HepG2 (cell line): ENCODE measurements around the gene RARA. TPM values are rescaled to one million over a fixed set of nuclear protein-coding genes. Genes with fewer than 3 reads are reported as not detected.

Experiments used
- ARID4A ChIP-seq: sonication (generic); formaldehyde crosslinking; IDR thresholded peaks from 2 replicates; pipeline ENCODE4 v1.5.0; 2020; ENCODE audit warnings: mild to moderate bottlenecking, missing genetic modification reagents, borderline replicate concordance
- CENPX ChIP-seq: sonication (generic); formaldehyde crosslinking; IDR thresholded peaks from 2 replicates; pipeline ENCODE4 v1.9.0; 2021; ENCODE audit warnings: mild to moderate bottlenecking, missing genetic modification reagents, moderate library complexity
- GATAD1 ChIP-seq: IDR thresholded peaks from 2 replicates; pipeline ENCODE4 v1.6.1; 2016; ENCODE audit warnings: missing genetic modification reagents, missing compliant biosample characterization
- HIC2 ChIP-seq: sonication (generic); formaldehyde crosslinking; IDR thresholded peaks from 2 replicates; pipeline ENCODE4 v1.9.0; 2022; ENCODE audit warnings: low read depth, missing genetic modification reagents
- PAXIP1 ChIP-seq: sonication (generic); formaldehyde crosslinking; conservative IDR thresholded peaks from 2 replicates; pipeline ENCODE4 v1.4.0; 2020; ENCODE audit warnings: mild to moderate bottlenecking, missing genetic modification reagents, moderate library complexity
- XRCC5 ChIP-seq: fragments of 200-400 bp; formaldehyde crosslinking; optimal IDR thresholded peaks from 2 replicates; pipeline ENCODE3; 2017; ENCODE audit warnings: mild to moderate bottlenecking, low read length
- ZBTB7A ChIP-seq: sonication (generic); formaldehyde crosslinking; IDR thresholded peaks from 2 replicates; pipeline ENCODE4 v1.8.0; 2022; ENCODE audit warnings: mild to moderate bottlenecking, missing genetic modification reagents
- ZNF44 ChIP-seq: sonication (generic); formaldehyde crosslinking; IDR thresholded peaks from 2 replicates; pipeline ENCODE4 v1.5.1; 2020; ENCODE audit warnings: mild to moderate bottlenecking, missing genetic modification reagents
- ZNF710 ChIP-seq: sonication (generic); formaldehyde crosslinking; IDR thresholded peaks from 2 replicates; pipeline ENCODE4 v1.5.0; 2020; ENCODE audit warnings: mild to moderate bottlenecking, missing genetic modification reagents, borderline replicate concordance
- ZNF768 ChIP-seq: sonication (generic); formaldehyde crosslinking; IDR thresholded peaks from 2 replicates; pipeline ENCODE4 v1.4.0; 2020; ENCODE audit warnings: missing genetic modification reagents
- ZSCAN21 ChIP-seq: sonication (generic); formaldehyde crosslinking; IDR thresholded peaks from 2 replicates; pipeline ENCODE4 v1.8.0; 2022; ENCODE audit warnings: mild to moderate bottlenecking, missing genetic modification reagents, moderate library complexity, borderline replicate concordance
- ZSCAN31 ChIP-seq: sonication (generic); formaldehyde crosslinking; IDR thresholded peaks from 2 replicates; pipeline ENCODE4 v1.5.0; 2020; ENCODE audit warnings: low read depth, mild to moderate bottlenecking, missing genetic modification reagents
- ZUFSP ChIP-seq: sonication (generic); formaldehyde crosslinking; IDR thresholded peaks from 2 replicates; pipeline ENCODE4 v1.9.0; 2021; ENCODE audit warnings: missing genetic modification reagents, mild to moderate bottlenecking, borderline replicate concordance
- polyA plus RNA-seq, 8 experiments: library from polyadenylated mRNA; depleted of rRNA in 3 of 8; stranded (reverse) in 7 of 8; unstranded in 1 of 8; fragments of >200 nt; fragmentation: Illumina TruSeq in 4 of 8; extraction: Trizol in 4 of 8; gene quantifications; 2 replicates each; pipeline versions ENCODE4 v1.2.1 to v1.2.3, GENCODE V29; 2011 to 2016; ENCODE audit warnings: low read depth in 4 of 8, missing spikeins in 1 of 8, mixed read lengths in 1 of 8; ENCODE audit not compliant: insufficient read depth in 1 of 8
- total RNA-seq, 5 experiments: library from RNA; depleted of rRNA; stranded (reverse); fragments of >200 nt; fragmentation: Illumina TruSeq; extraction: Trizol; gene quantifications; 2 replicates each; pipeline ENCODE4 v1.2.3, GENCODE V29; 2016; ENCODE audit warnings: low read depth in 1 of 5

RARA gene
- total and polyA plus RNA-seq, 2 of the 13 experiments (the other 11 are each of a cell fraction or from before 2014, with no cell fraction given), result 6.4 to 8.6 TPM

- no peak for TF ChIP-seq ZUFSP (CRISPR knock-in tag)
- TF ChIP-seq CENPX (CRISPR knock-in tag), result no peak
- TF ChIP-seq GATAD1 (CRISPR knock-in tag), result 0 out of 2 replicates have a peak, but pooled peaks have one; percentile 10
- TF ChIP-seq ARID4A (CRISPR knock-in tag), result peak; percentile 59; the same call in 1 of the 2 replicates
- peak; percentile 24 for TF ChIP-seq XRCC5
- 0 out of 2 replicates have a peak, but pooled peaks have one; percentile 10 for TF ChIP-seq ZBTB7A
- peak; percentile 66 for TF ChIP-seq PAXIP1 (CRISPR knock-in tag)
- TF ChIP-seq ZSCAN31, result no peak
- peak; percentile 23; the same call in 1 of the 2 replicates for TF ChIP-seq ZNF768
- no peak for TF ChIP-seq ZNF710 (CRISPR knock-in tag)
- no peak; the same call in 1 of the 2 replicates for TF ChIP-seq ZSCAN21 (CRISPR knock-in tag)
- no peak for TF ChIP-seq ZNF44
- TF ChIP-seq HIC2, result peak; percentile 70
These were observed 23.0 kb downstream of the RARA start (continued) for GRCh38 chr17:40331743-40332641.
